Activated naive CD8-positive, alpha-beta T cell (primary cell): Measurements from ENCODE around the gene S100A7.
"Not testable (repeated sequence)": the region's sequence is repeated elsewhere in the genome, so short reads cannot be mapped to it uniquely, and the experiment has no call there.

Experiments
- H3K27ac Mint-ChIP-seq: one replicate; pipeline ENCODE4 v1.8.0; 2021; ENCODE audit warnings: mixed read lengths
- H3K27me3 Mint-ChIP-seq: one replicate; pipeline ENCODE4 v1.8.0; 2021; ENCODE audit warnings: mixed read lengths
- H3K36me3 Mint-ChIP-seq: one replicate; pipeline ENCODE4 v1.8.0; 2021; ENCODE audit warnings: mixed read lengths
- H3K4me1 Mint-ChIP-seq: one replicate; pipeline ENCODE4 v1.8.0; 2021; ENCODE audit warnings: low read depth, mixed read lengths
- H3K4me3 Mint-ChIP-seq: one replicate; pipeline ENCODE4 v1.8.0; 2021; ENCODE audit warnings: mild to moderate bottlenecking, mixed read lengths
- H3K9me3 Mint-ChIP-seq: one replicate; pipeline ENCODE4 v1.8.0; 2021; ENCODE audit warnings: low read depth, mixed read lengths

The S100A7 gene

GRCh38 chr1:153456396-153456795, 4.1 kb downstream of the S100A7 start:
- Mint-ChIP-seq H3K27ac (no peak overlapping the region), H3K27me3 (peaks cover 26% of the 10 kb centered on the region), H3K4me3 (no peak overlapping the region), H3K36me3 (no peaks in the 10 kb centered on the region), H3K9me3 (no peaks in the 10 kb centered on the region), H3K4me1 (no peaks in the 10 kb centered on the region)

- H3K4me3 Mint-ChIP-seq, H3K4me1 Mint-ChIP-seq, H3K36me3 Mint-ChIP-seq, H3K27ac Mint-ChIP-seq, H3K9me3 Mint-ChIP-seq: not testable (repeated sequence)
- H3K27me3 Mint-ChIP-seq = peaks cover 36% of the 10 kb centered on the region
Observed at GRCh38 chr1:153448851-153449250, 11.6 kb downstream of the S100A7 start.

DNA sequence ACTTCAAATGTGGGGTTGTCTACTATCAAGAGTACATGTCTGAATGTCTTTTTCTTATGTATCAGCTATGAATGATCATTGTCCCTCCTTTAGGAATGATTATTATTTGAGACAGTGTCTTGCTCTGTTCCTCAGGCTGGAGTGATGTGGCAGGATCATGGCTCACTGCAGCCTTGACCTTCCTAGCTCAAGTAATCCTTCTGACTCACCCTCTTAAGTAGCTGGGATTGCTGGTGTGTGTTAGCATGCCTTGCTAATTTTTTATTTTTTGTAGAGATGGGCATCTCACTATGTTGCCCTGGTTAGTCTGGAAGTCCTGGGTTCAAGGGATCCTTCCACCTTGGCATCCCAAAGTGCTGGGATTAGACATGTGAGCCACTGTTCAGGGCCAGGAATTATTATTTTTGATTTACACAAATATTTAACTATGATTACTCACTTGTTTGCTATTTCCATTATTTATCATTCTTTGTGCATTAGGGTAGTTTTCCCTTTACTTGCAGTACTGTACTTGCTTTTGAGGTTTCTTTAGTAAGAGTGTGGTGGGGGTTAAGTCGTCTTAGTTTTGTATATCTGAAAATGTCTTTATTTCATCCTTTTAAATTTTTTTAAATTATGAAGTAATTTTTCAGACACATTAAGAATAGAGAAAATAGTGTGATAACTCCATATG, 12.8 kb downstream of the S100A7 start:
- no peaks in the 10 kb centered on the region for H3K36me3 Mint-ChIP-seq
- H3K4me1 Mint-ChIP-seq = no peaks in the 10 kb centered on the region
- H3K27ac Mint-ChIP-seq = no peak overlapping the region
- peaks cover 40% of the 10 kb centered on the region for H3K27me3 Mint-ChIP-seq
- no peak overlapping the region for H3K4me3 Mint-ChIP-seq
- H3K9me3 Mint-ChIP-seq = no peaks in the 10 kb centered on the region

- Mint-ChIP-seq H3K4me3 (no peak overlapping the region), H3K27me3 (peaks cover 23% of the 10 kb centered on the region), H3K27ac (no peak overlapping the region), H3K4me1 (no peaks in the 10 kb centered on the region), H3K9me3 (no peaks in the 10 kb centered on the region), H3K36me3 (no peaks in the 10 kb centered on the region)
Observed at GRCh38 chr1:153444078-153444477, 16.4 kb downstream of the S100A7 start.

DNA sequence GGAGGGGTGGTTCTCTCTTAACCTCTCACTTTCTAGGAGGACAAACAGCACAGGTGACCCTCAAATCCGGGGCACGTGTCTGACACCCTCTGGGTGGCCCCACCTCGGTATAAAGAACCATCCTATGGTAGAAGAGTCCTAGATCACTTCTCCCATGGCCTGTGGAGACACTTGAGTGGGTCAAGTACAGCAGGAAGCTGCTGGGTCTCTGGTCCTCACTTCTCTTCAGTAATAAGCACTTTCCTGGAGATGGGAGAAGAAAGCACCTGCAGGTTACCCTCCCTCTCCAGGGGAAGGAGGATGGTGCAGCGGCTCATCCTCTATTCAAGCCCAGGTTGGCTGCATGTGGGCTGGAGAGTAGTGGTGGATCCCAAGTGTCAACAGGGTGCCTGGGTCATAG, 17.0 kb downstream of the S100A7 start:
- no peaks in the 10 kb centered on the region for H3K9me3 Mint-ChIP-seq
- no peak overlapping the region for H3K4me3 Mint-ChIP-seq
- no peaks in the 10 kb centered on the region for H3K4me1 Mint-ChIP-seq
- no peaks in the 10 kb centered on the region for H3K36me3 Mint-ChIP-seq
- peaks cover 20% of the 10 kb centered on the region for H3K27me3 Mint-ChIP-seq
- no peak overlapping the region for H3K27ac Mint-ChIP-seq

GRCh38 chr1:153441238-153441755, 19.2 kb downstream of the S100A7 start:
- H3K4me1 Mint-ChIP-seq = no peaks in the 10 kb centered on the region
- H3K9me3 Mint-ChIP-seq = no peaks in the 10 kb centered on the region
- H3K4me3 Mint-ChIP-seq = no peak overlapping the region
- H3K36me3 Mint-ChIP-seq = no peaks in the 10 kb centered on the region
- H3K27me3 Mint-ChIP-seq = peaks cover 26% of the 10 kb centered on the region
- no peak overlapping the region for H3K27ac Mint-ChIP-seq

- Mint-ChIP-seq H3K4me1 (no peaks in the 10 kb centered on the region), H3K27me3 (peaks cover 18% of the 10 kb centered on the region)
Observed at GRCh38 chr1:153439273-153439672, 21.2 kb downstream of the S100A7 start.

GRCh38 chr1:153438599-153438998, 21.9 kb downstream of the S100A7 start:
- H3K9me3 Mint-ChIP-seq = no peaks in the 10 kb centered on the region
- no peak overlapping the region for H3K4me3 Mint-ChIP-seq
- no peak overlapping the region for H3K27ac Mint-ChIP-seq
- H3K27me3 Mint-ChIP-seq = peaks cover 12% of the 10 kb centered on the region
- H3K36me3 Mint-ChIP-seq = no peaks in the 10 kb centered on the region
- H3K4me1 Mint-ChIP-seq = no peaks in the 10 kb centered on the region

More at GRCh38 chr1:153439273-153439672, 21.2 kb downstream of the S100A7 start:
- Mint-ChIP-seq H3K9me3 (no peaks in the 10 kb centered on the region), H3K27ac (no peak overlapping the region), H3K36me3 (no peaks in the 10 kb centered on the region), H3K4me3 (no peak overlapping the region)

DNA sequence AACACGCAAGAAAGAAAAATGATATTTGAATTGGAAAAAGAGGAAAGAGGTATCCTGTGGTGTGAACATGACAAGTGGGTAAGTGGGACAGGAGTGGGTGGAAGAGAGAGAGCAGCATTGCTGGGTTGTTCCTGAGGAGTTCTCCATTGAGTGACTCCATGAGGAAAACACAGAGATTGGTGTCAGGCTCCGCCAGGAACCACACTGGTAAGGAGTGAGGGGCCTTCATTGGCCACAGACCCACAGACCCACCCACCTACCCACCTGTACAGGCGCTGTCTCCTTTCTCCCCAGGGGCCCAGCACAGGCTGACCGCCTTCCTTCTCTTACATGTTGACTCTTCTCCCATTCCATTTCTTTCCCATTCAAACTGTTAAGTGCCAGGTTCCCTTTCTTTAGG, 23.2 kb downstream of the S100A7 start:
- H3K36me3 Mint-ChIP-seq = no peaks in the 10 kb centered on the region
- H3K27ac Mint-ChIP-seq = no peak overlapping the region
- H3K27me3 Mint-ChIP-seq = peaks cover 10% of the 10 kb centered on the region
- H3K4me1 Mint-ChIP-seq = no peaks in the 10 kb centered on the region
- H3K9me3 Mint-ChIP-seq = no peaks in the 10 kb centered on the region
- H3K4me3 Mint-ChIP-seq = no peak overlapping the region

DNA sequence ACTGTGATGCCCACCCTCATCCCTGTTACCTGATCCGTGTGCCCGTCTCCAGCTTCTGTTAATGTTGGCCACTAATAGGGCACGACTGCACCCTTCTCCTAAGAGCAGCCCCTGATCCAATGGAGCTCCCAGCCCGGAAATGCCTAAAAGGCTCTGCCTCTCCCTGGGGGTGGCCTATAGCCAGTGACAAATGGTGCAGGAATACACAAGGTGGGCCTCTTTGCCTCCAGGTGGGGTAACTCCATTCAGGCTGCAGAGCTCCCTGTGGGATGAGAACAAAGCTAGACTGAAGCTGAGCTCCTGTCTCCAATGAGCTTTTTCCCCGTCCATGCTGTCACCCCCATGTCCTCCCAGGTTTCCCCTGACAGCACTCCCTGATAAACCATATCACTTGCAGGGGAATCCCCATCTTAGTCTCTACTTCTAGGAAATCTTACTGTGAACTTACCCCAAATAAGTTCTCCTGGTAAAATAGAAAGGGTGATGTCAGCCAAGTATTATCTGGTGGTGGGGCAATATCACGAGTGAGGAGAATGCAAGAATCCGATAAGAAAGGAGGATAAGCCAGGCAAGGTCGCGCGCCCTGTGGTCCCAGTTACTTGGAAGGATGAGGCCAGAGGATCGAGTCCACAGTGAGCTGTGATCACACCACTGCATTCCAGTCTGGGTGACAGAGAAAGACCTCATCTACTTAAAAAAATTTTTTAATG, 25.6 kb downstream of the S100A7 start:
- peaks cover 9% of the 10 kb centered on the region for H3K27me3 Mint-ChIP-seq
- H3K4me1 Mint-ChIP-seq = no peaks in the 10 kb centered on the region
- H3K9me3 Mint-ChIP-seq = no peaks in the 10 kb centered on the region
- H3K36me3 Mint-ChIP-seq = no peaks in the 10 kb centered on the region
- no peak overlapping the region for H3K27ac Mint-ChIP-seq
- no peak overlapping the region for H3K4me3 Mint-ChIP-seq

- Mint-ChIP-seq H3K4me1 (no peaks in the 10 kb centered on the region), H3K27ac (no peak overlapping the region), H3K27me3 (peaks cover 6% of the 10 kb centered on the region), H3K9me3 (no peaks in the 10 kb centered on the region), H3K4me3 (no peak overlapping the region), H3K36me3 (no peaks in the 10 kb centered on the region)
Observed at GRCh38 chr1:153432874-153433681, 27.4 kb downstream of the S100A7 start.

GRCh38 chr1:153431928-153432327, 28.5 kb downstream of the S100A7 start:
- no peaks in the 10 kb centered on the region for H3K9me3 Mint-ChIP-seq
- no peaks in the 10 kb centered on the region for H3K36me3 Mint-ChIP-seq
- peaks cover 2% of the 10 kb centered on the region for H3K27me3 Mint-ChIP-seq
- H3K27ac Mint-ChIP-seq = no peak overlapping the region
- no peaks in the 10 kb centered on the region for H3K4me1 Mint-ChIP-seq
- no peak overlapping the region for H3K4me3 Mint-ChIP-seq

DNA sequence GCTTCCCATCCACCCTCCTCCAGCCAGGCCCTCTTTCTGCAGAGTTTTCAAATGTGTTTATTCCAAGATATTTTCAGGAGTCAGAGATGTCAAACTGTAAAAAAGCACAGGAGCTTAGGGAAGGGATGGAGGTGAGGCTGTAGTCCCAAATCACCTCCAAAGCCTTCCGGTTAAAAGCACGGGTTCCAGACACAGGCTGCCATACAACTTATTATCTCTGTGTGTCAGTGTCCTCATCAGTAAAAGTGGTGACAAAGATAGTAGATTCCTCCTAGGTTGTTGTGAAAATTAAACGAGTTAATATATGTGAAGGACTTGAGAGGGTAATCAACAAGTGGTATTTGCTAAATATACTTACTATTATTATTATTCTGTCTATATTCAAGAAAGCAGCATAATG, 29.0 kb downstream of the S100A7 start:
- H3K27ac Mint-ChIP-seq = no peak overlapping the region
- H3K36me3 Mint-ChIP-seq = no peaks in the 10 kb centered on the region
- H3K4me3 Mint-ChIP-seq = no peak overlapping the region
- no peaks in the 10 kb centered on the region for H3K4me1 Mint-ChIP-seq
- H3K9me3 Mint-ChIP-seq = no peaks in the 10 kb centered on the region
- peaks cover 2% of the 10 kb centered on the region for H3K27me3 Mint-ChIP-seq

DNA sequence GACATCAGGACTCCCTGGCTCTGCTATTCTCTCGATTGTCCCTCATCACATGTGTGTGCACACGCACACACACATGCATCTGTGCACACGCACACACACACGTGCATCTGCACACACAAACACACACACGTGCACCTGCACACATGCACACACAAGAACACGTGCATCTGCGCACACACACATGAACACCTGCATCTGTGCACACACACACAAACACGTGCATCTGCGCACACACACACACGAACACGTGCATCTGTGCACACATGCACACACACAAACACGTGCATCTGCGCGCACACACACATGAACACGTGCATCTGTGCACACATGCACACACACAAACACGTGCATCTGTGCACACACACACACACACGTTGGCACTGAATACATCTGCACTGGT, 29.4 kb downstream of the S100A7 start:
- H3K27ac Mint-ChIP-seq = no peak overlapping the region
- no peak overlapping the region for H3K4me3 Mint-ChIP-seq
- H3K36me3 Mint-ChIP-seq = no peaks in the 10 kb centered on the region
- H3K4me1 Mint-ChIP-seq = no peaks in the 10 kb centered on the region
- no peaks in the 10 kb centered on the region for H3K9me3 Mint-ChIP-seq
- peaks cover 2% of the 10 kb centered on the region for H3K27me3 Mint-ChIP-seq

DNA sequence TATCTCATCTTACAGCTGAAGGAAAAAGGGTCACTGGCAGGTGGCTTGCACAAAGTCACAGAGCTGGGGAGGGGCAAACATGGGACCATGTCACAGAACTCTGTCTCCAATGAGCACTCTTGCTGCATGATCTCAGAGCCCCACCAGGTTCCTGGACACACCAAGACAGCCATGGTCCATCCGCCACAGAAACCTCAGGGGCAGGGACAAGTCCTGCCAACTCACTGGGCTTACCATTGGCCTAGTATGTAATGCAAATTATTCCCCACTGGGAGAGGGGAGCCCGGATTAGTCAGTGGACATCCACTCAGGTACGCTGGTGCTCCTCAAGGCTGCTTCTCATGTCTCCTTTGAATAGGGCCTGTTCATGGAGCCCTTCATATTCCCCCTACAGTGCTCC, 29.9 kb downstream of the S100A7 start:
- H3K36me3 Mint-ChIP-seq = no peaks in the 10 kb centered on the region
- no peak overlapping the region for H3K4me3 Mint-ChIP-seq
- no peaks in the 10 kb centered on the region for H3K4me1 Mint-ChIP-seq
- no peaks in the 10 kb centered on the region for H3K9me3 Mint-ChIP-seq
- no peak overlapping the region for H3K27ac Mint-ChIP-seq
- peaks cover 3% of the 10 kb centered on the region for H3K27me3 Mint-ChIP-seq
